ENCODE results near the gene SLC16A3.

- TF ChIP-seq, protein P1, sequence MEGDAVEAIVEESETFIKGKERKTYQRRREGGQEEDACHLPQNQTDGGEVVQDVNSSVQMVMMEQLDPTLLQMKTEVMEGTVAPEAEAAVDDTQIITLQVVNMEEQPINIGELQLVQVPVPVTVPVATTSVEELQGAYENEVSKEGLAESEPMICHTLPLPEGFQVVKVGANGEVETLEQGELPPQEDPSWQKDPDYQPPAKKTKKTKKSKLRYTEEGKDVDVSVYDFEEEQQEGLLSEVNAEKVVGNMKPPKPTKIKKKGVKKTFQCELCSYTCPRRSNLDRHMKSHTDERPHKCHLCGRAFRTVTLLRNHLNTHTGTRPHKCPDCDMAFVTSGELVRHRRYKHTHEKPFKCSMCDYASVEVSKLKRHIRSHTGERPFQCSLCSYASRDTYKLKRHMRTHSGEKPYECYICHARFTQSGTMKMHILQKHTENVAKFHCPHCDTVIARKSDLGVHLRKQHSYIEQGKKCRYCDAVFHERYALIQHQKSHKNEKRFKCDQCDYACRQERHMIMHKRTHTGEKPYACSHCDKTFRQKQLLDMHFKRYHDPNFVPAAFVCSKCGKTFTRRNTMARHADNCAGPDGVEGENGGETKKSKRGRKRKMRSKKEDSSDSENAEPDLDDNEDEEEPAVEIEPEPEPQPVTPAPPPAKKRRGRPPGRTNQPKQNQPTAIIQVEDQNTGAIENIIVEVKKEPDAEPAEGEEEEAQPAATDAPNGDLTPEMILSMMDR (IDR thresholded peaks at IDR 0.05): no peak
- TF ChIP-seq ZFX (IDR thresholded peaks at IDR 0.05; ENCODE audit: borderline replicate concordance): no peak
Observed at GRCh38 chr17:82282239-82283207, 53.7 kb downstream of the SLC16A3 start.
